Neural cell (in vitro differentiated cells): ENCODE measurements around the gene NPEPL1. TPM values are rescaled to one million over a fixed set of nuclear protein-coding genes. Genes with fewer than 3 reads are reported as not detected.

Experiments used
- H2AFZ ChIP-seq: fragments of 200-600, 300-800 bp; sonication (generic), shearing (Covaris generic); 2 replicates; pipeline ENCODE4 v1.6.0; 2014; ENCODE audit warnings: low read depth, mild to moderate bottlenecking, antibody characterized with exemption, low read length, moderate library complexity
- H3F3A ChIP-seq: fragments of 200-600 bp; shearing (Covaris generic); 2 replicates; pipeline ENCODE4 v1.6.1; 2016; ENCODE audit warnings: mild to moderate bottlenecking, moderate library complexity, mixed read lengths, antibody characterized with exemption, low read length; ENCODE audit not compliant: insufficient read depth, poor library complexity, severe bottlenecking
- H3K27ac ChIP-seq: fragments of 200-600, 300-800 bp; sonication (generic), shearing (Covaris generic); 2 replicates; pipeline ENCODE4 v1.5.1; 2014; ENCODE audit warnings: mild to moderate bottlenecking, low read length, moderate library complexity
- H3K27me3 ChIP-seq: fragments of 300-800, 200-600 bp; sonication (generic), shearing (Covaris generic); 2 replicates; pipeline ENCODE4 v1.6.0; 2014; ENCODE audit warnings: mild to moderate bottlenecking, low read depth, low read length, moderate library complexity; ENCODE audit not compliant: insufficient read depth
- H3K36me3 ChIP-seq: fragments of 300-800, 200-600 bp; sonication (generic), shearing (Covaris generic); 2 replicates; pipeline ENCODE4 v1.5.1; 2014; ENCODE audit warnings: mild to moderate bottlenecking, antibody characterized with exemption, low read length, moderate library complexity; ENCODE audit not compliant: insufficient read depth
- H3K4me2 ChIP-seq: fragments of 300-800, 200-600 bp; sonication (generic), shearing (Covaris generic); 2 replicates; pipeline ENCODE4 v1.6.0; 2014; ENCODE audit warnings: mild to moderate bottlenecking, low read length
- H3K4me3 ChIP-seq: fragments of 300-800, 200-600 bp; sonication (generic), shearing (Covaris generic); 2 replicates; pipeline ENCODE4 v1.5.1; 2014; ENCODE audit warnings: mild to moderate bottlenecking, low read length, moderate library complexity
- H3K79me2 ChIP-seq: fragments of 200-600 bp; shearing (Covaris generic); replicated peaks from 2 replicates; pipeline ENCODE4 v1.6.0; 2014; ENCODE audit warnings: mild to moderate bottlenecking, low read length, moderate library complexity; ENCODE audit not compliant: insufficient read depth
- H3K9ac ChIP-seq: fragments of 300-800, 200-600 bp; sonication (generic), shearing (Covaris generic); 2 replicates; pipeline ENCODE4 v1.6.1; 2016; ENCODE audit warnings: mild to moderate bottlenecking, low read length, mixed read lengths
- H3K9me2 ChIP-seq: fragments of 200-600 bp; shearing (Covaris generic); 2 replicates; pipeline ENCODE4 v1.6.1; 2016; ENCODE audit warnings: mild to moderate bottlenecking, low read length, mixed read lengths; ENCODE audit not compliant: insufficient read depth
- H3K9me3 ChIP-seq: fragments of 200-600, 300-800 bp; sonication (generic), shearing (Covaris generic); 2 replicates; pipeline ENCODE4 v1.6.1; 2016; ENCODE audit warnings: mild to moderate bottlenecking, mixed run types, low read length, moderate library complexity, mixed read lengths
- H4K20me1 ChIP-seq: fragments of 200-600 bp; shearing (Covaris generic); 2 replicates; pipeline ENCODE4 v1.6.1; 2016; ENCODE audit warnings: mild to moderate bottlenecking, mixed run types; ENCODE audit not compliant: insufficient read depth
- EP300 ChIP-seq: fragments of 450-650 bp; conservative IDR thresholded peaks from 2 replicates; pipeline ENCODE4 v1.6.1; 2014; ENCODE audit warnings: antibody characterized with exemption, mild to moderate bottlenecking, moderate library complexity; ENCODE audit not compliant: poor library complexity, severe bottlenecking
- EZH2 ChIP-seq: fragments of 200-600, 300-800 bp; shearing (Covaris generic), sonication (generic); IDR thresholded peaks from 2 replicates; pipeline ENCODE4 v1.6.1; 2014; ENCODE audit warnings: antibody characterized with exemption, low read length, borderline replicate concordance, mild to moderate bottlenecking; ENCODE audit not compliant: insufficient read depth, poor library complexity, severe bottlenecking
- MXI1 ChIP-seq: fragments of 450-650 bp; conservative IDR thresholded peaks from 2 replicates; pipeline ENCODE4 v1.6.1; 2014; ENCODE audit warnings: antibody characterized with exemption, mild to moderate bottlenecking; ENCODE audit not compliant: poor library complexity, severe bottlenecking
- POLR2AphosphoS5 ChIP-seq: IDR thresholded peaks from 2 replicates; pipeline ENCODE4 v1.6.1; 2012
- RAD21 ChIP-seq: fragments of 450-650 bp; conservative IDR thresholded peaks from 2 replicates; pipeline ENCODE4 v1.6.1; 2014; ENCODE audit warnings: antibody characterized with exemption, mild to moderate bottlenecking, moderate library complexity
- TAF1 ChIP-seq: IDR thresholded peaks from 2 replicates; pipeline ENCODE4 v1.6.1; 2012; ENCODE audit warnings: low read depth
- polyA plus RNA-seq: library from polyadenylated mRNA; depleted of rRNA; stranded (reverse); fragments of >200 nt; gene quantifications from 2 replicates; pipeline ENCODE4 v1.2.3, GENCODE V29; 2014
- TF ChIP-seq, protein P1 (sequence below): IDR thresholded peaks from 2 replicates; pipeline ENCODE4 v1.6.1; 2012; ENCODE audit warnings: borderline replicate concordance
- TF ChIP-seq, protein P2 (sequence below): fragments of 450-650 bp; IDR thresholded peaks from 2 replicates; pipeline ENCODE4 v1.5.1; 2014; ENCODE audit warnings: antibody characterized with exemption, mild to moderate bottlenecking, moderate library complexity; ENCODE audit not compliant: poor library complexity, severe bottlenecking

The NPEPL1 gene
- polyA plus RNA-seq, 1 donor from 2014 or later, result 63.4 TPM

DNA sequence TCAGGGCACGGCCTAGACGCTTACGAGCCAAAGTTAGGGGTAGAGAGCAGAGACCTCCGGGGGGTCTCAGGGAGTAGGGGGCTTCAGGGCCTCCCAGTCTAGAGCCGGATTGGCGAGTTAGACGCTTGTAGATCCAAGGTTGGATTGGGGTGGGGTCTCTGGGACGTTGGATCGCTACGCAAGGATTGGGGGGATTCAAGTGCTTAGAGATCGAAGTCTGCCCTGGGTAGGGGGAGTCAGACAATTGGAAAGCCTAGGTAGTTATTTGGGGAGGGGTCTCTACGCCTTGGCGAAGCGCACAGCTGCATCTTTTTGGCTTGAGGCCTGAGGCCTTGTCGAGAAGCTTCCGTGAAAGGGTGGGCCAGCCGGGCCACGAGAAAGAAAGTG lies 41.0 kb upstream of the NPEPL1 start:
- H3K27me3 ChIP-seq, result peaks cover 15% of the 10 kb centered on the region
- H3K27ac ChIP-seq, result peak overlapping the region; percentile 85
- peaks cover 24% of the 10 kb centered on the region for H4K20me1 ChIP-seq
- no peaks in the 10 kb centered on the region for H3K36me3 ChIP-seq
- H3K9me3 ChIP-seq, result no peaks in the 10 kb centered on the region
- H3K79me2 ChIP-seq, result peaks cover 47% of the 10 kb centered on the region
- peak overlapping the region; percentile 99 for H2AFZ ChIP-seq
- H3K4me2 ChIP-seq, result peak overlapping the region; percentile 82
- peak; percentile 93 for TF ChIP-seq POLR2AphosphoS5
- TF ChIP-seq MXI1, result no peak
- TF ChIP-seq TAF1, result peak; percentile 94
- TF ChIP-seq RAD21, result no peak
- TF ChIP-seq, protein P1, sequence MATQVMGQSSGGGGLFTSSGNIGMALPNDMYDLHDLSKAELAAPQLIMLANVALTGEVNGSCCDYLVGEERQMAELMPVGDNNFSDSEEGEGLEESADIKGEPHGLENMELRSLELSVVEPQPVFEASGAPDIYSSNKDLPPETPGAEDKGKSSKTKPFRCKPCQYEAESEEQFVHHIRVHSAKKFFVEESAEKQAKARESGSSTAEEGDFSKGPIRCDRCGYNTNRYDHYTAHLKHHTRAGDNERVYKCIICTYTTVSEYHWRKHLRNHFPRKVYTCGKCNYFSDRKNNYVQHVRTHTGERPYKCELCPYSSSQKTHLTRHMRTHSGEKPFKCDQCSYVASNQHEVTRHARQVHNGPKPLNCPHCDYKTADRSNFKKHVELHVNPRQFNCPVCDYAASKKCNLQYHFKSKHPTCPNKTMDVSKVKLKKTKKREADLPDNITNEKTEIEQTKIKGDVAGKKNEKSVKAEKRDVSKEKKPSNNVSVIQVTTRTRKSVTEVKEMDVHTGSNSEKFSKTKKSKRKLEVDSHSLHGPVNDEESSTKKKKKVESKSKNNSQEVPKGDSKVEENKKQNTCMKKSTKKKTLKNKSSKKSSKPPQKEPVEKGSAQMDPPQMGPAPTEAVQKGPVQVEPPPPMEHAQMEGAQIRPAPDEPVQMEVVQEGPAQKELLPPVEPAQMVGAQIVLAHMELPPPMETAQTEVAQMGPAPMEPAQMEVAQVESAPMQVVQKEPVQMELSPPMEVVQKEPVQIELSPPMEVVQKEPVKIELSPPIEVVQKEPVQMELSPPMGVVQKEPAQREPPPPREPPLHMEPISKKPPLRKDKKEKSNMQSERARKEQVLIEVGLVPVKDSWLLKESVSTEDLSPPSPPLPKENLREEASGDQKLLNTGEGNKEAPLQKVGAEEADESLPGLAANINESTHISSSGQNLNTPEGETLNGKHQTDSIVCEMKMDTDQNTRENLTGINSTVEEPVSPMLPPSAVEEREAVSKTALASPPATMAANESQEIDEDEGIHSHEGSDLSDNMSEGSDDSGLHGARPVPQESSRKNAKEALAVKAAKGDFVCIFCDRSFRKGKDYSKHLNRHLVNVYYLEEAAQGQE, result peak; percentile 87
- no peak for TF ChIP-seq EZH2
- H3K9me2 ChIP-seq, result no peaks in the 10 kb centered on the region
- no peaks in the 10 kb centered on the region for H3F3A ChIP-seq
- H3K9ac ChIP-seq, result peak overlapping the region; percentile 92
- H3K4me3 ChIP-seq, result peak overlapping the region; percentile 77

- Histone ChIP-seq H2AFZ (peak overlapping the region; percentile 99), H3K27ac (peak overlapping the region; percentile 85), H3K27me3 (peaks cover 15% of the 10 kb centered on the region), H3K36me3 (no peaks in the 10 kb centered on the region), H3K9ac (peak overlapping the region; percentile 92), H3K4me3 (peak overlapping the region; percentile 77), H3K9me2 (no peaks in the 10 kb centered on the region), H3K79me2 (peaks cover 52% of the 10 kb centered on the region), H3F3A (no peaks in the 10 kb centered on the region), H4K20me1 (peaks cover 24% of the 10 kb centered on the region), H3K9me3 (no peaks in the 10 kb centered on the region), H3K4me2 (peak overlapping the region; percentile 61)
- TF ChIP-seq MXI1, result peak; percentile 48
- TF ChIP-seq, protein P2, sequence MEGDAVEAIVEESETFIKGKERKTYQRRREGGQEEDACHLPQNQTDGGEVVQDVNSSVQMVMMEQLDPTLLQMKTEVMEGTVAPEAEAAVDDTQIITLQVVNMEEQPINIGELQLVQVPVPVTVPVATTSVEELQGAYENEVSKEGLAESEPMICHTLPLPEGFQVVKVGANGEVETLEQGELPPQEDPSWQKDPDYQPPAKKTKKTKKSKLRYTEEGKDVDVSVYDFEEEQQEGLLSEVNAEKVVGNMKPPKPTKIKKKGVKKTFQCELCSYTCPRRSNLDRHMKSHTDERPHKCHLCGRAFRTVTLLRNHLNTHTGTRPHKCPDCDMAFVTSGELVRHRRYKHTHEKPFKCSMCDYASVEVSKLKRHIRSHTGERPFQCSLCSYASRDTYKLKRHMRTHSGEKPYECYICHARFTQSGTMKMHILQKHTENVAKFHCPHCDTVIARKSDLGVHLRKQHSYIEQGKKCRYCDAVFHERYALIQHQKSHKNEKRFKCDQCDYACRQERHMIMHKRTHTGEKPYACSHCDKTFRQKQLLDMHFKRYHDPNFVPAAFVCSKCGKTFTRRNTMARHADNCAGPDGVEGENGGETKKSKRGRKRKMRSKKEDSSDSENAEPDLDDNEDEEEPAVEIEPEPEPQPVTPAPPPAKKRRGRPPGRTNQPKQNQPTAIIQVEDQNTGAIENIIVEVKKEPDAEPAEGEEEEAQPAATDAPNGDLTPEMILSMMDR, result no peak
These were observed 40.5 kb upstream of the NPEPL1 start for GRCh38 chr20:58651946-58652605.

GRCh38 chr20:58652606-58653294 lies 39.9 kb upstream of the NPEPL1 start:
- H2AFZ ChIP-seq, result no peak overlapping the region
- H4K20me1 ChIP-seq, result peaks cover 28% of the 10 kb centered on the region
- TF ChIP-seq MXI1 (peak; percentile 12), RAD21 (no peak), EP300 (no peak), EZH2 (no peak), TAF1 (no peak)
- TF ChIP-seq, protein P1, result no peak
- no peaks in the 10 kb centered on the region for H3K9me3 ChIP-seq
- peak overlapping the region; percentile 92 for H3K9ac ChIP-seq
- H3K4me3 ChIP-seq, result peak overlapping the region; percentile 77
- H3F3A ChIP-seq, result no peaks in the 10 kb centered on the region
- peak overlapping the region; percentile 61 for H3K4me2 ChIP-seq
- no peaks in the 10 kb centered on the region for H3K9me2 ChIP-seq
- no peaks in the 10 kb centered on the region for H3K36me3 ChIP-seq
- H3K27me3 ChIP-seq, result peaks cover 15% of the 10 kb centered on the region
- H3K27ac ChIP-seq, result peak overlapping the region; percentile 85
- peaks cover 59% of the 10 kb centered on the region for H3K79me2 ChIP-seq
